T-helper 17 cell (primary cell): Measurements from ENCODE around the gene HDAC1. TPM values are rescaled to one million over a fixed set of nuclear protein-coding genes. Genes with fewer than 3 reads are reported as not detected.
"Not testable (repeated sequence)": the region's sequence is repeated elsewhere in the genome, so short reads cannot be mapped to it uniquely, and the experiment has no call there.

Source experiments
- ATAC-seq: fragments of 150-1000 bp; cut with Tn5 transposase; 2 replicates; pipeline ENCODE4 v1.10.0; 2021; ENCODE audit warnings: mild to moderate bottlenecking, moderate library complexity
- DNase-seq, 3 donors: peaks; one replicate each; pipeline versions ENCODE4 v3.0.0 to v3.0.0-alpha.2; 2020 to 2021
- H3K9me3 ChIP-seq: one replicate; pipeline ENCODE4 v1.7.0; 2013; ENCODE audit warnings: low read length, mild to moderate bottlenecking; ENCODE audit not compliant: control insufficient read depth, poor library complexity, severe bottlenecking
- H3K27ac Mint-ChIP-seq: one replicate; pipeline ENCODE4 v1.8.0; 2022; ENCODE audit warnings: mild to moderate bottlenecking, moderate library complexity, mixed read lengths
- H3K27me3 Mint-ChIP-seq: one replicate; pipeline ENCODE4 v1.8.0; 2022; ENCODE audit warnings: mixed read lengths
- H3K36me3 Mint-ChIP-seq: one replicate; pipeline ENCODE4 v1.8.0; 2022; ENCODE audit warnings: low read depth, mixed read lengths
- H3K4me1 Mint-ChIP-seq: one replicate; pipeline ENCODE4 v1.8.0; 2022; ENCODE audit warnings: mild to moderate bottlenecking, mixed read lengths
- H3K4me3 Mint-ChIP-seq: one replicate; pipeline ENCODE4 v1.8.0; 2022; ENCODE audit warnings: mild to moderate bottlenecking, moderate library complexity, mixed read lengths
- total RNA-seq, 4 donors: library from RNA in 2 of 4; stranded (reverse) in 2 of 4; gene quantifications; one replicate each; pipeline ENCODE4 v1.2.3 and lab custom pipeline; 2022 to 2026

Gene HDAC1
- total RNA-seq, 2 donors from 2014 or later, result 81.6 to 86.2 TPM

DNA sequence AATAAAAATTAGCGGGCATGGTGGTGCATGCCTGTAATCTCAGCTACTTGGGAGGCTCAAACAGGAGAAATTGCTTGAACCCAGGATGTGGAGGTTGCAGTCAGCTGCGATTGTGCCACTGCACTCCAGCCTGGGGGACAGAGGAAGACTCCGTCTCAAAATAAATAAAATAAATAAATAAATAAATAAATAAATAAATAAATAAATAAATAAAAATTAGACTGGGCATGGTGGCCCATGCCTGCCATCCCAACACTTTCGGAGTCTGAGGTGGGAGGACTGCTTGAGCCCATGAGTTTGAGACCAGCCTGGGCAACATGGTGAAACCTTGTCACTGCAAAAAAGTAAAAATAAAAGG is 28.7 kb upstream of the HDAC1 start:
- H3K36me3 Mint-ChIP-seq, H3K27me3 Mint-ChIP-seq, H3K9me3 ChIP-seq, ATAC-seq, DNase-seq: not testable (repeated sequence)
- Mint-ChIP-seq H3K4me3 (peak overlapping the region; percentile 84), H3K27ac (peak overlapping the region; percentile 94), H3K4me1 (peaks cover 31% of the 10 kb centered on the region)

DNA sequence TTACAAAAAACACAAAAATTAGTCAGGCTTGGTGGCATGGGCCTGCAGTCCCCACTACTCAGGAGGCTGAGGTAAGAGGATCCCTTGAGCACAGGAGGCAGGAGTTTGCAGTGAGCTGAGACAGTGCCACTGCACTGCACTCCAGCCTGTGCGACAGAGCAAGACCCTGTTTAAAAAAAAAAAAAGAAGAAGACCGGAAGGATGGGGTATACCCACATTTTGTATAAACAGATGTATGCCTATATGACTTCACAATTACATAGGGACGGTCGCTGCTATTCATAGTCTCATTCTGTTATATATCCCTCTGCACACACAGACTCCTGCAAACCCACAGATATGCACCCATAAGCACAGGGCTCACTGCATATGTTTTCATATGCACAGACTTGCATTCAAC is 28.1 kb upstream of the HDAC1 start:
- no peaks in the 10 kb centered on the region for H3K27me3 Mint-ChIP-seq
- H3K4me1 Mint-ChIP-seq, result peaks cover 31% of the 10 kb centered on the region
- H3K4me3 Mint-ChIP-seq, result peak overlapping the region; percentile 84
- H3K36me3 Mint-ChIP-seq, result peaks cover 2% of the 10 kb centered on the region
- H3K27ac Mint-ChIP-seq, result peak overlapping the region; percentile 94
- no peaks in the 10 kb centered on the region for H3K9me3 ChIP-seq
- DNase-seq (no peak), ATAC-seq (peak; percentile 80)

DNA sequence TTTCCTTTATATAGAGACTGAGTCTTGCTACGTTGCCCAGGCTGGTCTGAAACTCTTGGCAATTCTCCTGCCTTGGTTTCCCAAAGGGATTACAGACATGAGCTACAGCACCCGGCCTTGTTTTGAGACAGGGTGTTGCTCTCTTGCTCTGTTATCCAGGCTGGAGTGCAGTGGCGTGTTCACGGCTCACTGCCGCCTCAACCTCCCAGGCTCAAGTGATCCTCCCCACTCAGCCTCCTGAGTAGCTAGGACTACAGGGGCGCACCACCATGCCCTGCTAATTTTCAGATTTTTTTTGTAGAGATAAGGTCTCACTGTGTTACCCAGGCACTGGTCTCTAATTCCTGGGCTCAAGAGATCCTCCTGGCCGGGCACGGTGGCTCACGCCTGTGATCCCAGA is 26.0 kb upstream of the HDAC1 start:
- no peaks in the 10 kb centered on the region for H3K9me3 ChIP-seq
- ATAC-seq (no peak), DNase-seq (no peak)
- Mint-ChIP-seq H3K4me1 (peaks cover 30% of the 10 kb centered on the region), H3K27me3 (no peaks in the 10 kb centered on the region), H3K36me3 (peaks cover 2% of the 10 kb centered on the region), H3K27ac (peak overlapping the region; percentile 94), H3K4me3 (peak overlapping the region; percentile 81)

DNA sequence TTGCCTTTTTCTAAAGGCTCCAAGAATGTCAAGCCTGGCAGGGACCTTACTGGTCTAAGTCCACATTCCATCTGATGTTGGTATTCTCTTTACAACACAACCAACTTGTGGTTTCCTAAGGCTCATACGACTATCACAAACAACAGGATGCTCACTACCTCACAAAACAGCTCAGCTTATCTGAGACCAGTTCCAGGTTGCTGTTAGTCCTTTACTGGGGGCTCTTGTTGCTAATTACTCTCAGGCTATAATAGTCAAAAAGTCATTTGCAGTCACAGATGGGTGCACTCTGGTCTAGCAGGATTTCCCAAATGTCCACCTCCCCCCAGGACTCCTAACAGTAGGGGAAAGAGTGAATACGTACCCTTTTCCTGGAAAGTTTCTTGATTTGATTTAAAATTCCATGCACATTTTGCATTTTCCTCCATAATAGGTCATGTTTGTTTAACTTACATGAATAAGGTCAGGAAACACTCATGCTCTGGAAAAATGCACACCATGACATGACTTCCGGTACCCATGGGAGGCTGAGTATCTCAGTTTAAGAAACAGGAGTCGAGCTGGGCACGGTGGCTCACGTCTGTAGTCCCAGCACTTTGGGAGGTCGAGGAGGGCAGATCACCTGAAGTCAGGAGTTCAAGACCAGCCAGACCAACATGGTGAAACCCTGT is 24.8 kb upstream of the HDAC1 start:
- Mint-ChIP-seq H3K4me3 (peak overlapping the region; percentile 69), H3K27ac (peak overlapping the region; percentile 94), H3K27me3 (no peaks in the 10 kb centered on the region), H3K4me1 (peaks cover 42% of the 10 kb centered on the region), H3K36me3 (peaks cover 2% of the 10 kb centered on the region)
- no peaks in the 10 kb centered on the region for H3K9me3 ChIP-seq
- ATAC-seq (peak; percentile 66), DNase-seq (no peak)

DNA sequence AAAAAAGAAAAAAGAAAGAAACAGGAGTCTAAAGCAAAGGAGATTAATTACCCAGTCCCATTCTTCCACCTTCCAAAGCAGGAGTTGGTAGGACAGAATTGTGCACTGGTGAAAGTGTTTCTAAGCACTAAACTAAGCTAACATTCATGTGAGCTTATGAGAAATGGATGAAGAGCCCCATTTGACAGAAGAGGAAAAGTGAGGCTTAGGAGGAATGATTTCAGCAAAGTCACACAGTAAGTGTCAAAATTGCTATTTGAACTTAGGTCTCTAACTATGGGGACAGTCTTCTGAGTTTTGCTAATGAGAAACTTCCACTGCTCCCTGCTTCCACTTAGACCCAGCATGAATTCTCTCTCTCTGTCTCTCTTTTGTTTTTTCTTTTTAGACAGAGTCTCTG is 22.1 kb upstream of the HDAC1 start:
- Mint-ChIP-seq H3K27ac (no peak overlapping the region), H3K27me3 (no peaks in the 10 kb centered on the region), H3K36me3 (peaks cover 5% of the 10 kb centered on the region), H3K4me1 (peaks cover 58% of the 10 kb centered on the region), H3K4me3 (no peak overlapping the region)
- no peak for ATAC-seq
- H3K9me3 ChIP-seq, result no peaks in the 10 kb centered on the region
- no peak for DNase-seq

DNA sequence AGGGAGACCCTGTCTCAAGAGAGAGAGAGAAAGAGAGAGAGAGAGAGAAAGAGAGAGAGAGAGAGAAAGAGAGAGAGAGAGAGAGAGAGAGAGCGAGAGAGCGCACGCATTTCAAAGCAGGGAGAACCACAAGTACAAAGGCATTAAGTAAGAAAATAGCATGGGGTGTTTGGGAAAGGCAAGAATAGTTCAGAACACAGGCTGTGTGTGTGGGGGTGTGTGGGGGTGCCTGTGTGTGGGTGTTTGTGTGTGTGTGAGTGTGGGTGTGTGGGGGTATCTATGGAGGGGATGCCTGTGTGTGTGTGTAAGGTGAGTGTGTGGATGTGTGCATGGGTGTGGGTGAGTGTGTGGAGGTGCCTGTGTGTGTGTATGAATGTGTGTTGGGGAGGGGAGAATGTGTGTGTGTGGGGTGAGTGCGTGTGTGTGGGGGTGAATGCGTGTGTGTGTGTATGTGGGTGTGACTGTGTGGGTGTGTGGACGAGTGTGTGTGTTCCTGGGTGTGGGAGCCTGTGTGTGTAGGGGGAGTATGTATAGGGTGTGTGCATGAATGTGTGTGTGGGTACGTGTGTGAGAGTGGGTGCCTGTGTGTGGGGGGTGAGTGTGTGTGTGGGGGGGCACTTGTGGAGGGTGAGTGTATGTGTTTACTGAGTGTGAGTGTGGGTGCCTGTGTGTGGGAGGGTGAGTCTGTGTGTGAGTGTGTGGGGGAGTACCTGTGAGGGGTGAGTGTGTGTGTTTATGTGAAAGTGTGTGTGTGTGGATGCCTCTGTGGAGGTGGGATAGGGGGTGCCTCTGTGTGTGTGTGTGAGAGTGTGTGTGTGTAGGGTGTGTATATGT is 19.1 kb upstream of the HDAC1 start:
- DNase-seq (no peak), ATAC-seq (peak; percentile 24)
- Mint-ChIP-seq H3K4me1 (peaks cover 48% of the 10 kb centered on the region), H3K36me3 (peaks cover 6% of the 10 kb centered on the region), H3K27me3 (no peaks in the 10 kb centered on the region), H3K27ac (peak overlapping the region; percentile 95), H3K4me3 (peak overlapping the region; percentile 85)
- no peaks in the 10 kb centered on the region for H3K9me3 ChIP-seq

DNA sequence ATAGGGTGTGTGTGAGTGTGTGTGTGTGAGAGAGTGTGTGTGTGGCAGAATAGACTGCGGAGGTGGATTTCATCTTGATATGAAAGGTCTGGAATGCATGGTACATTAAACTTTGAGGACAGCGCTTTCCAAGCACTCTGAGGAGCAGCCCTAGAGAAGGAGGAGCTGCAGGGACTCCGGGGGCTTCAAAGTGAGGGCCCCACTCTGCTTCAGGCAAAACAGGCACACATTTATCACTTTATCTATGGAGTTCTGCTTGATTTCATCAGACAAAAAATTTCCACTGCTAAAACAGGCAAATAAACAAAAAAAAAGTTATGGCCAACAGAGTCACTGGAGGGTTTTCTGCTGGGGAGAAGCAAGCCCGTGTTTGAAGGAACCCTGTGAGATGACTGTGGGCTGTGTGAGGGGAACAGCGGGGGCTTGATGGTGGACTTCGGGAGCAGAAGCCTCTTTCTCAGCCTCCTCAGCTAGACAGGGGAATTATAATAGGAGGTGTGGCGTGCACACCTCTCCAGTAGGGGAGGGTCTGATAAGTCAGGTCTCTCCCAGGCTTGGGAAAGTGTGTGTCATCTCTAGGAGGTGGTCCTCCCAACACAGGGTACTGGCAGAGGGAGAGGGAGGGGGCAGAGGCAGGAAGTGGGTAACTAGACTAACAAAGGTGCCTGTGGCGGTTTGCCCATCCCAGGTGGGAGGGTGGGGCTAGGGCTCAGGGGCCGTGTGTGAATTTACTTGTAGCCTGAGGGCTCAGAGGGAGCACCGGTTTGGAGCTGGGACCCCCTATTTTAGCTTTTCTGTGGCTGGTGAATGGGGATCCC is 18.3 kb upstream of the HDAC1 start:
- DNase-seq, result peak; percentile 47 to 74 (median 51)
- H3K4me3 Mint-ChIP-seq, result peak overlapping the region; percentile 85
- peaks cover 6% of the 10 kb centered on the region for H3K36me3 Mint-ChIP-seq
- H3K27ac Mint-ChIP-seq, result peak overlapping the region; percentile 95
- no peaks in the 10 kb centered on the region for H3K9me3 ChIP-seq
- no peaks in the 10 kb centered on the region for H3K27me3 Mint-ChIP-seq
- peak; percentile 90 for ATAC-seq
- H3K4me1 Mint-ChIP-seq, result peaks cover 50% of the 10 kb centered on the region

DNA sequence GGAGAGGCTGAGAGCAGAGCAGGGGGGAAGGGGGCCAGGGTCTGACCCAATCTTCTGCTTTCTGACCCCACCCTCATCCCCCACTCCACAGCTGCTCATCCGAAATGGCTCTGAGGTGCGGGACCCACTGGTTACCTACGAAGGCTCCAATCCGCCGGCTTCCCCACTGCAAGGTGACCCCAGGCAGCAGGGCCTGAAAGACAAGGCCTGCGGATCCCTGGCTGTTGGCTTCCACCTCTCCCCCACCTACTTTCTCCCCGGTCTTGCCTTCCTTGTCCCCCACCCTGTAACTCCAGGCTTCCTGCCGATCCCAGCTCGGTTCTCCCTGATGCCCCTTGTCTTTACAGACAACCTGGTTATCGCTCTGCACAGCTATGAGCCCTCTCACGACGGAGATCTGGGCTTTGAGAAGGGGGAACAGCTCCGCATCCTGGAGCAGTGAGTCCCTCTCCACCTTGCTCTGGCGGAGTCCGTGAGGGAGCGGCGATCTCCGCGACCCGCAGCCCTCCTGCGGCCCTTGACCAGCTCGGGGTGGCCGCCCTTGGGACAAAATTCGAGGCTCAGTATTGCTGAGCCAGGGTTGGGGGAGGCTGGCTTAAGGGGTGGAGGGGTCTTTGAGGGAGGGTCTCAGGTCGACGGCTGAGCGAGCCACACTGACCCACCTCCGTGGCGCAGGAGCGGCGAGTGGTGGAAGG is 17.1 kb upstream of the HDAC1 start:
- DNase-seq (no peak), ATAC-seq (no peak)
- Mint-ChIP-seq H3K4me1 (peaks cover 54% of the 10 kb centered on the region), H3K36me3 (peaks cover 9% of the 10 kb centered on the region), H3K27ac (peak overlapping the region; percentile 95), H3K4me3 (no peak overlapping the region), H3K27me3 (no peaks in the 10 kb centered on the region)
- H3K9me3 ChIP-seq, result no peaks in the 10 kb centered on the region

DNA sequence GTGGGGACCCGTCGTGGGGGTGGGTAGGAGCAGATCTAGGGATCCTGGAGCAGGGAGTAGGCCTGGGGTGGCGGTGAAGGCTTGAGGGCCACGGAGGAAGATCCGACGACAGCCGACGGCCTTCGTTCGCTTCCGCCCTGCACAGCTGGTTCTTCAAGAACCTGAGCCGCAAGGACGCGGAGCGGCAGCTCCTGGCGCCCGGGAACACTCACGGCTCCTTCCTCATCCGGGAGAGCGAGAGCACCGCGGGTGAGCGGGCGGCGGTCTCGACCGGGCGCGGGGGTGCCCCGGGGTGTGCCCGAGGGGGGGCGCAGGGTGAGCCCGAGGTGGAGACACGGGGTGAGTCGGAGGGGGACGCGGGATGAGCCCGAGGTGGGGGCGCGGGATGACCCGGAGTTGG is 16.5 kb upstream of the HDAC1 start:
- Mint-ChIP-seq H3K27ac (peak overlapping the region; percentile 95), H3K4me1 (peaks cover 52% of the 10 kb centered on the region), H3K4me3 (no peak overlapping the region), H3K27me3 (no peaks in the 10 kb centered on the region), H3K36me3 (peaks cover 9% of the 10 kb centered on the region)
- DNase-seq, result no peak
- no peak for ATAC-seq
- no peaks in the 10 kb centered on the region for H3K9me3 ChIP-seq

DNA sequence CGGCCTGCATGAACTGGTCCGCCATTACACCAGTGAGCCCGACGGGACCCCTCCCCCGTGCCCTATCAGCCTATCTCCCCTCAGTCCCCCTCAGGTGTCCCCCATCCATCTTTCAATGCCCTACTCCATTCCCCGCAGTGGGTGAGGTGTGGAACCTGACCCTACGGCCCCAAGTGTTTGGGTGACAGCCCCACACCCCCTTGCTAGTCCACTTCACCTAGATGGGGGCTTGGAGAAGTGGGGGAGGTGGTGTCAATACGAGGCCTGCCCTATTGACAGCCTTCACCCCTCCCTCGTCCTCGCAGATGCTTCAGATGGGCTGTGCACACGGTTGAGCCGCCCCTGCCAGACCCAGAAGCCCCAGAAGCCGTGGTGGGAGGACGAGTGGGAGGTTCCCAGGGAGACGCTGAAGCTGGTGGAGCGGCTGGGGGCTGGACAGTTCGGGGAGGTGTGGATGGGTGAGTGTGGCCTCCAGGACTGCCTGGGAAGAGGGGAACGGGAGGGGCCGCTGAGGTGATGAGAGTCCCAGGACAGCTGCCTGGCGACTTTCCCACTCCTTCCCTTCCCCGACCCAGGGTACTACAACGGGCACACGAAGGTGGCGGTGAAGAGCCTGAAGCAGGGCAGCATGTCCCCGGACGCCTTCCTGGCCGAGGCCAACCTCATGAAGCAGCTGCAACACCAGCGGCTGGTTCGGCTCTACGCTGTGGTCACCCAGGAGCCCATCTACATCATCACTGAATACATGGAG is 15.7 kb upstream of the HDAC1 start:
- H3K36me3 Mint-ChIP-seq, result peaks cover 9% of the 10 kb centered on the region
- ATAC-seq, result no peak
- no peak for DNase-seq
- no peak overlapping the region for H3K27ac Mint-ChIP-seq
- peaks cover 49% of the 10 kb centered on the region for H3K4me1 Mint-ChIP-seq
- H3K9me3 ChIP-seq, result no peaks in the 10 kb centered on the region
- H3K4me3 Mint-ChIP-seq, result peak overlapping the region; percentile 57
- no peaks in the 10 kb centered on the region for H3K27me3 Mint-ChIP-seq

DNA sequence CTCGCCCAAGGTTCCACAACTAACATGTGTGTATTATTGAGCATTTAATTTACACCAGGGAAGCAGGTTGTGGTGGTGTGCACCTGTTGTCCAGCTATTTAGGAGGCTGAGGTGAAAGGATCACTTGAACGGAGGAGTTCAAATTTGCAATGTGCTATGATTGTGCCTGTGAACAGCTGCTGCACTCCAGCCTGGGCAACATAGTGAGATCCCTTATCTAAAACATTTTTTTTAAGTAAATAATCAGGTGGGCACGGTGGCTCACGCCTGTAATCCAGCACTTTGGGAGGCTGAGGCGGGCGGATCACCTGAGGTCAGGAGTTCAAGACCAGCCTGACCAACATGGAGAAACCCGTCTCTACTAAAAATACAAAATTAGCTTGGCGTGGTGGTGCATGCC is 7.1 kb upstream of the HDAC1 start:
- not testable (repeated sequence) for H3K27me3 Mint-ChIP-seq, H3K27ac Mint-ChIP-seq, H3K36me3 Mint-ChIP-seq, DNase-seq, H3K4me3 Mint-ChIP-seq, H3K4me1 Mint-ChIP-seq, ATAC-seq, H3K9me3 ChIP-seq

DNA sequence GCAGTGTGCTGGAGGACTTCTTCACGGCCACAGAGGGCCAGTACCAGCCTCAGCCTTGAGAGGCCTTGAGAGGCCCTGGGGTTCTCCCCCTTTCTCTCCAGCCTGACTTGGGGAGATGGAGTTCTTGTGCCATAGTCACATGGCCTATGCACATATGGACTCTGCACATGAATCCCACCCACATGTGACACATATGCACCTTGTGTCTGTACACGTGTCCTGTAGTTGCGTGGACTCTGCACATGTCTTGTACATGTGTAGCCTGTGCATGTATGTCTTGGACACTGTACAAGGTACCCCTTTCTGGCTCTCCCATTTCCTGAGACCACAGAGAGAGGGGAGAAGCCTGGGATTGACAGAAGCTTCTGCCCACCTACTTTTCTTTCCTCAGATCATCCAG is 6.2 kb upstream of the HDAC1 start:
- Mint-ChIP-seq H3K27me3 (no peaks in the 10 kb centered on the region), H3K36me3 (no peaks in the 10 kb centered on the region), H3K4me1 (peaks cover 6% of the 10 kb centered on the region), H3K27ac (no peak overlapping the region), H3K4me3 (no peak overlapping the region)
- H3K9me3 ChIP-seq, result no peaks in the 10 kb centered on the region
- no peak for ATAC-seq
- DNase-seq, result no peak
